BJ (cell line): ENCODE data around the gene ITCH. TPM values are rescaled to one million over a fixed set of nuclear protein-coding genes. Genes with fewer than 3 reads are reported as not detected.

Experiments
- CTCF ChIA-PET: fragments of 350-600 bp; formaldehyde crosslinking; extraction: SDS; loops from one replicate; lab custom pipeline; 2021; ENCODE audit warnings: antibody characterized with exemption, inconsistent platforms; lab: Yijun Ruan, JAX
- POLR2A ChIA-PET: fragments of 300-600 bp; sonication (Branson Sonifier 250); formaldehyde crosslinking; extraction: SDS; loops from one replicate; lab custom pipeline; 2021; ENCODE audit warnings: antibody characterized with exemption; lab: Charles Lee
- DNase-seq: peaks from one replicate; pipeline ENCODE4 v3.0.0-alpha.2; 2011; ENCODE audit warnings: low read depth
- H3K27me3 ChIP-seq: 2 replicates; pipeline ENCODE4 v1.6.0; 2011; ENCODE audit warnings: low read length; ENCODE audit not compliant: control insufficient read depth, insufficient read depth
- H3K36me3 ChIP-seq: 2 replicates; pipeline ENCODE4 v1.5.1; 2011; ENCODE audit warnings: low read length; ENCODE audit not compliant: control insufficient read depth, insufficient read depth
- H3K4me3 ChIP-seq: 2 replicates; pipeline ENCODE4 v1.5.1; 2011; ENCODE audit warnings: low read depth, mild to moderate bottlenecking, control low read depth, low read length
- CTCF ChIP-seq: IDR thresholded peaks from 2 replicates; pipeline ENCODE4 v1.5.1; 2011; ENCODE audit warnings: low read depth, mild to moderate bottlenecking, control low read depth, inconsistent platforms, low read length, moderate library complexity; ENCODE audit not compliant: insufficient read depth
- polyA plus RNA-seq: library from polyadenylated mRNA; depleted of rRNA; stranded (reverse); fragments of >200 nt; gene quantifications from 2 replicates; pipeline ENCODE4 v1.2.3, GENCODE V29; 2011

ITCH gene
- polyA plus RNA-seq, 1 experiment, result 7.8 TPM

GRCh38 chr20:34388000-34388399 lies 24.9 kb downstream of the ITCH start:
- no peaks in the 10 kb centered on the region for H3K27me3 ChIP-seq
- ChIA-PET POLR2A (no interaction called here), CTCF (interaction anchor here (0.6 to 0.7 kb wide), 2 partner anchors 15 to 21 kb away, joined by 3 read pairs; no protein-coding TSS in a partner anchor)
- 0 out of 2 replicates have a peak, but pooled peaks cover 1% of the 10 kb centered on the region for H3K36me3 ChIP-seq
- DNase-seq, result no peak
- TF ChIP-seq CTCF, result no peak
- H3K4me3 ChIP-seq, result no peak overlapping the region

- Histone ChIP-seq H3K36me3 (0 out of 2 replicates have a peak, but pooled peaks cover 1% of the 10 kb centered on the region), H3K27me3 (no peaks in the 10 kb centered on the region), H3K4me3 (no peak overlapping the region)
- POLR2A ChIA-PET, result no interaction called here
- no peak for DNase-seq
- no peak for TF ChIP-seq CTCF
- CTCF ChIA-PET, result no interaction called here
Observed at GRCh38 chr20:34388678-34389077, 25.6 kb downstream of the ITCH start.

GRCh38 chr20:34389206-34389953 lies 26.3 kb downstream of the ITCH start:
- CTCF ChIA-PET, result no interaction called here
- H3K4me3 ChIP-seq, result no peak overlapping the region
- no peak for TF ChIP-seq CTCF
- POLR2A ChIA-PET, result no interaction called here
- H3K36me3 ChIP-seq, result 0 out of 2 replicates have a peak, but pooled peaks cover 3% of the 10 kb centered on the region
- no peak for DNase-seq
- no peaks in the 10 kb centered on the region for H3K27me3 ChIP-seq

- ChIA-PET CTCF (no interaction called here), POLR2A (no interaction called here)
- no peaks in the 10 kb centered on the region for H3K27me3 ChIP-seq
- DNase-seq, result no peak
- no peak overlapping the region for H3K4me3 ChIP-seq
- TF ChIP-seq CTCF, result no peak
- H3K36me3 ChIP-seq, result 0 out of 2 replicates have a peak, but pooled peaks cover 5% of the 10 kb centered on the region
Observed at GRCh38 chr20:34389954-34390555, 27.0 kb downstream of the ITCH start.

- no peak for TF ChIP-seq CTCF
- ChIA-PET POLR2A (interaction anchor here (1.2 kb wide), 1 partner anchor 33 kb away, joined by 6 read pairs; no protein-coding TSS in a partner anchor), CTCF (interaction anchor here (1.1 kb wide), 2 partner anchors 26 to 46 kb away, joined by 3 read pairs; no protein-coding TSS in a partner anchor)
- no peaks in the 10 kb centered on the region for H3K27me3 ChIP-seq
- DNase-seq, result no peak
- H3K36me3 ChIP-seq, result 0 out of 2 replicates have a peak, but pooled peaks cover 4% of the 10 kb centered on the region
- H3K4me3 ChIP-seq, result no peak overlapping the region
Observed at GRCh38 chr20:34396408-34396807, 33.3 kb downstream of the ITCH start.
